ENCODE data around the gene FAM53A. TPM values are rescaled to one million over a fixed set of nuclear protein-coding genes. Genes with fewer than 3 reads are reported as not detected.
"Not testable (repeated sequence)": the region's sequence is repeated elsewhere in the genome, so short reads cannot be mapped to it uniquely, and the experiment has no call there.

The FAM53A gene
- total RNA-seq, 3 donors from 2014 or later (not counting 1 experiment from before 2014, with no cell fraction given) = 1.9 to 2.9 (median 2.3) TPM

DNA sequence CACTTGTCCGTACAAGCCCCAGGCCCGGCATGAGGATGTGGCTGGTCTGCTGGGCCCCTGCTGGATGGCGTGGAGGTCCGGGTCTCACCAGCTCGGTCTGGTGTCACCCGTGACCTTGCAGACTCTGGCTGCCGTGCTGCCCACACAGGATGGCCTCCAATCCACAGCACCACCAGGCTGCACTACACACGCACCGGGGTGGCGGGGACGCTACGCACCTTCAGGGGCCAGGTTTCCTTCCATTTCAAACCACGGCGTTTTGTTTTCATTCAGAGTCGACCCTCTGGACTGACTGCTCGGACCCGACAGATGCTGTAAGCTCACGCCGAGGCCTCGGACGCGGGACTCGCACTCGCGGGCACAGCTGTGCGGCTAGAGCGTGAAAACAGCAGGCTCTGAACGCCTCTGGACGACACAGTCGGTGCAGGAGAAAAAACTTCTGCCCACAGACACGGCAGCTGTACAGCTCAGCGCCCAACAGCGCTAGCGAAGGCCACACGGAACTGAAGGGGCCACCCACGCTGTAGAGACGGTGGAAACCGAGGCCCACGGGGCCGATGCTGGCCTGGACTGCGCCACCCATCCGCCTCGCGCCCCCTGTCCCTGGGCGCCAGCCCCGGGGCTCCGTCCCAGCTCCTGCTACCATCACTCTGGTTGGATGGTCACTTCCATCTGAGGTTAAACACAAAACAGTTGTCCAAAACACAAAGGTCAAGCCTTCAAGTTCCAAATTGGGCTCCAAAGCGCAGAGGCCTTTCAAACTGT is 40.0 kb downstream of the FAM53A start:
- TF ChIP-seq, protein P1, sequence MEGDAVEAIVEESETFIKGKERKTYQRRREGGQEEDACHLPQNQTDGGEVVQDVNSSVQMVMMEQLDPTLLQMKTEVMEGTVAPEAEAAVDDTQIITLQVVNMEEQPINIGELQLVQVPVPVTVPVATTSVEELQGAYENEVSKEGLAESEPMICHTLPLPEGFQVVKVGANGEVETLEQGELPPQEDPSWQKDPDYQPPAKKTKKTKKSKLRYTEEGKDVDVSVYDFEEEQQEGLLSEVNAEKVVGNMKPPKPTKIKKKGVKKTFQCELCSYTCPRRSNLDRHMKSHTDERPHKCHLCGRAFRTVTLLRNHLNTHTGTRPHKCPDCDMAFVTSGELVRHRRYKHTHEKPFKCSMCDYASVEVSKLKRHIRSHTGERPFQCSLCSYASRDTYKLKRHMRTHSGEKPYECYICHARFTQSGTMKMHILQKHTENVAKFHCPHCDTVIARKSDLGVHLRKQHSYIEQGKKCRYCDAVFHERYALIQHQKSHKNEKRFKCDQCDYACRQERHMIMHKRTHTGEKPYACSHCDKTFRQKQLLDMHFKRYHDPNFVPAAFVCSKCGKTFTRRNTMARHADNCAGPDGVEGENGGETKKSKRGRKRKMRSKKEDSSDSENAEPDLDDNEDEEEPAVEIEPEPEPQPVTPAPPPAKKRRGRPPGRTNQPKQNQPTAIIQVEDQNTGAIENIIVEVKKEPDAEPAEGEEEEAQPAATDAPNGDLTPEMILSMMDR (IDR thresholded peaks at IDR 0.05) = no peak
- Mint-ChIP-seq H3K9me3 (no peaks in the 10 kb centered on the region), H3K4me1 (peaks cover 0 to 6% of the 10 kb centered on the region in 2 donors), H3K36me3 (no peaks in the 10 kb centered on the region), H3K27ac (no peak overlapping the region), H3K4me3 (no peak overlapping the region), H3K27me3 (ENCODE audit: low read depth in 2 of 2) (no peaks in the 10 kb centered on the region)
- intact Hi-C loops (cut with micrococcal nuclease) = no loop called here
- no peak for ATAC-seq
- Histone ChIP-seq H3K27me3 (ENCODE audit: control insufficient read depth, insufficient read depth, low read length) (no peaks in the 10 kb centered on the region), H3K4me3 (ENCODE audit: low read length) (no peak overlapping the region), H3K36me3 (ENCODE audit: control insufficient read depth, insufficient read depth, low read length) (no peaks in the 10 kb centered on the region), H3K9me3 (ENCODE audit: control insufficient read depth, insufficient read depth, low read length) (no peaks in the 10 kb centered on the region), H3K27ac (ENCODE audit: low read length) (no peak overlapping the region), H3K4me1 (ENCODE audit: control insufficient read depth, insufficient read depth, low read length) (no peaks in the 10 kb centered on the region)
- no peak for DNase-seq
- 94% methylated on average over 48 of the region's 48 CpGs for WGBS (ENCODE audit: insufficient coverage)

DNA sequence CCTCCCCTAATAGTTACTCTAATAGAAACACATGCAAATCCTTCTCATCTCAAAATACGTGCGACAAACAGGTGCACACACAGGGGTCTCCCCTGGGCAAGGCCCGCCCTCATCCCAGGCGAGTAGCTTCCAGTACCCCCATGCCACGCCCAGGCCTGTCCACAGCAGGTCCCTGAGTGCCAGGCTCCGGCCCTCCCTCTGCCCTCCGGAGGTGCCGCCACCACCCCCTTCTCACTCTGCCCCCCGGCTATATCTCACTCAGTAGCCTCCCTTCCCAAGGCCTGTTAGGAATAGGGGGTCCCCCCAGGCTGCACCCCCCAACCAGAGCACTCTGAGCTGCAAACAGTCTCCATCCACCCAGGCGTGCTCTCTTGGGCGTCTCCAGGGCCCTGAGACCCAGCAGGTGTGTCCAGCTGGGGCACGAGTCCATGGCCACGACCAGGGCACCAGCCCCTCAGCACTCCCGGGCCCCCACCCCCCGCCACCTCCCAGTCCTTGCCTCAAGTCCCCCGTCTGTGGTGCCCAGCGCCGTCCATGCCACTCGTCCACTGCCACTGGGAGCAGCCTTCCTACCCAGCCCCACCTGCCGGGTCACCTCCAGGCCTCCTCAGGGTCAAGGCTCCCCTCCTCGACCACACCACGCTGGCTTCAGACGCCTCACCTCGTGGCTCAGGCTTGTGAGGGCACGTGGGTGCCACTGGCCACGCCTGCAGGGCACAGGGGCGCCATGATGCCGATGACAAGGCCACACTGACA is 41.7 kb downstream of the FAM53A start:
- 88% methylated on average over 28 of the region's 28 CpGs for WGBS (ENCODE audit: insufficient coverage)
- Mint-ChIP-seq H3K4me3 (no peak overlapping the region), H3K27me3 (ENCODE audit: low read depth in 2 of 2) (no peaks in the 10 kb centered on the region), H3K36me3 (no peaks in the 10 kb centered on the region), H3K27ac (no peak overlapping the region), H3K4me1 (peaks cover 0 to 1% of the 10 kb centered on the region in 2 donors), H3K9me3 (no peaks in the 10 kb centered on the region)
- Histone ChIP-seq H3K9me3 (ENCODE audit: control insufficient read depth, insufficient read depth, low read length) (no peaks in the 10 kb centered on the region), H3K27me3 (ENCODE audit: control insufficient read depth, insufficient read depth, low read length) (no peaks in the 10 kb centered on the region), H3K27ac (ENCODE audit: low read length) (no peak overlapping the region), H3K4me3 (ENCODE audit: low read length) (no peak overlapping the region), H3K36me3 (ENCODE audit: control insufficient read depth, insufficient read depth, low read length) (no peaks in the 10 kb centered on the region), H3K4me1 (ENCODE audit: control insufficient read depth, insufficient read depth, low read length) (no peaks in the 10 kb centered on the region)
- no peak for ATAC-seq
- TF ChIP-seq, protein P1 (IDR thresholded peaks at IDR 0.05) = no peak
- intact Hi-C loops (cut with micrococcal nuclease) = no loop called here
- no peak for DNase-seq

DNA sequence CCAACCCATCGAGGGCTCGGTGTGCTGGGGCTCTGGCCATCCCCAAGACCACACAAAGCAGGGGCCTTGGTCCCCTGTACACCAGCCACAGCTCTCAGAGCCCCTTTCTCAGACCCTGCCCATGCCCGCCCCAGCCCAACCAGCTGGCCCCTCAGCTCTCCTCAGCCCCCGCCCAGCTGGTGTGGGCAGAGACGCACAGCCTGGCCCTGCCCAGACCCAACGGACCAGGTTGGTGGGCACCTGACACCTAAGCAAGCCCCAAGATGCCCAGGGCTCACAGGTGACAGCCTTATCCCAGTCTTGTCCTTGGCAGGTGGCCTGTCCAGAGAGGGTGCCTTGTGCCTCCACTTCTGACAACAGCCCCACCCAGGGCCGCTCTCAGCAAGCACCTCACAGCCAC is 42.4 kb downstream of the FAM53A start:
- Mint-ChIP-seq H3K4me1 (no peaks in the 10 kb centered on the region), H3K27ac (no peak overlapping the region), H3K36me3 (no peaks in the 10 kb centered on the region), H3K27me3 (ENCODE audit: low read depth in 2 of 2) (no peaks in the 10 kb centered on the region), H3K4me3 (no peak overlapping the region), H3K9me3 (no peaks in the 10 kb centered on the region)
- Histone ChIP-seq H3K27me3 (ENCODE audit: control insufficient read depth, insufficient read depth, low read length) (no peaks in the 10 kb centered on the region), H3K36me3 (ENCODE audit: control insufficient read depth, insufficient read depth, low read length) (no peaks in the 10 kb centered on the region), H3K4me3 (ENCODE audit: low read length) (no peak overlapping the region), H3K4me1 (ENCODE audit: control insufficient read depth, insufficient read depth, low read length) (no peaks in the 10 kb centered on the region), H3K27ac (ENCODE audit: low read length) (no peak overlapping the region), H3K9me3 (ENCODE audit: control insufficient read depth, insufficient read depth, low read length) (no peaks in the 10 kb centered on the region)
- DNase-seq (no peak), ATAC-seq (no peak)
- intact Hi-C loops (cut with micrococcal nuclease) = no loop called here
- TF ChIP-seq, protein P1 (IDR thresholded peaks at IDR 0.05) = no peak
- 95% methylated on average over 7 of the region's 7 CpGs for WGBS (ENCODE audit: insufficient coverage)

DNA sequence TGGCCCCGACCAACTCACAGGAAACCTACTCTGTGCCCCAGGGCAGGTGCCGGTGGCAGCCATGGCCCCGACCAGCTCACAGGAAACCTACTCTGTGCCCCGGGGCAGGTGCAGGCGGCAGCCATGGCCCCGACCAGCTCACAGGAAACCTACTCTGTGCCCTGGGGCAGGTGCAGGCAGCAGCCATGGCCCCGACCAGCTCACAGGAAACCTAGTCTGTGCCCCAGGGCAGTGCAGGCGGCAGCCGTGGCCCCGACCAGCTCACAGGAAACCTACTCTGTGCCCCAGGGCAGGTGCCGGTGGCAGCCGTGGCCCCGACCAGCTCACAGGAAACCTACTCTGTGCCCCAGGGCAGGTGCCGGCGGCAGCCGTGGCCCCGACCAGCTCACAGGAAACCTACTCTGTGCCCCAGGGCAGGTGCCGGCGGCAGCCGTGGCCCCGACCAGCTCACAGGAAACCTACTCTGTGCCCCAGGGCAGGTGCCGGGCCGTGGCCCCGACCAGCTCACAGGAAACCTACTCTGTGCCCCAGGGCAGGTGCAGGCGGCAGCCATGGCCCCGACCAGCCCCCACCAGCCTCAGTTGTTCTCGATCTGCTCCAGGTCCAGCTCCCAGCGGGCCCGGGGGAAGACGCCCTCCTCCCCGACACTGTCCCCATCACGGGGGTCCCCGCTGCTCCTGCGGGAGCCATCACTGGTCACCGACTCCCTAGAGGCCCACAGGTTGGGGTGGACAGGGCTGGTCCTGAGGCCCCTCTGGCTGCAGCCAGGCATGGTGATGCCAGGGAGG is 43.2 kb downstream of the FAM53A start:
- H3K4me3 ChIP-seq (ENCODE audit: low read length); H3K27me3 Mint-ChIP-seq (ENCODE audit: low read depth in 2 of 2); H3K9me3 Mint-ChIP-seq; H3K36me3 ChIP-seq (ENCODE audit: control insufficient read depth, insufficient read depth, low read length); H3K4me3 Mint-ChIP-seq; H3K27ac Mint-ChIP-seq; DNase-seq; H3K27me3 ChIP-seq (ENCODE audit: control insufficient read depth, insufficient read depth, low read length); H3K4me1 Mint-ChIP-seq; H3K27ac ChIP-seq (ENCODE audit: low read length); ATAC-seq; H3K36me3 Mint-ChIP-seq; intact Hi-C loops (cut with micrococcal nuclease); H3K9me3 ChIP-seq (ENCODE audit: control insufficient read depth, insufficient read depth, low read length); H3K4me1 ChIP-seq (ENCODE audit: control insufficient read depth, insufficient read depth, low read length): not testable (repeated sequence)
- WGBS (ENCODE audit: insufficient coverage) = 87% methylated on average over 29 of the region's 35 CpGs

Data from natural killer cell (primary cell).